Thyroid gland (tissue), 4 donors: Measurements from ENCODE around the gene CA7. TPM values are rescaled to one million over a fixed set of nuclear protein-coding genes. Genes with fewer than 3 reads are reported as not detected.
"Not testable (repeated sequence)": the region's sequence is repeated elsewhere in the genome, so short reads cannot be mapped to it uniquely, and the experiment has no call there.

ENCODE experiments used
- DNase-seq, 2 donors: peaks; one replicate each; pipeline ENCODE4 v3.0.0-alpha.2; 2019
- H3K27ac ChIP-seq, 3 donors: fragments of 200-600 bp; sonication (generic); 1 replicate in 2 of 3; 2 replicates in 1 of 3; pipeline ENCODE4 v1.5.1; 2016 to 2019; ENCODE audit warnings: mild to moderate bottlenecking in 1 of 3, moderate library complexity in 1 of 3
- H3K27me3 ChIP-seq: fragments of 200-600 bp; sonication (generic); one replicate; pipeline ENCODE4 v1.5.1; 2019
- H3K36me3 ChIP-seq, 2 donors: fragments of 200-600 bp; sonication (generic); one replicate each; pipeline ENCODE4 v1.5.1; 2016 to 2019
- H3K4me1 ChIP-seq, 2 donors: fragments of 200-600 bp; sonication (generic); one replicate each; pipeline ENCODE4 v1.5.1; 2017 to 2019
- H3K4me3 ChIP-seq, 3 donors: fragments of 200-600 bp; sonication (generic); replicated peaks in 1 of 3; 1 replicate in 2 of 3; 2 replicates in 1 of 3; pipeline ENCODE4 v1.5.1; 2016; ENCODE audit warnings: mild to moderate bottlenecking in 1 of 3
- H3K9me3 ChIP-seq: fragments of 200-600 bp; sonication (generic); one replicate; pipeline ENCODE4 v1.5.1; 2017
- CTCF ChIP-seq, 6 experiments: fragments of 200-600 bp in 3 of 6; fragments of 450-650 bp in 3 of 6; sonication (generic) in 3 of 6; IDR thresholded peaks; one replicate each; pipeline ENCODE4 v1.5.1; 2016 to 2019; ENCODE audit warnings: antibody characterized with exemption in 6 of 6, mild to moderate bottlenecking in 2 of 6, inconsistent platforms in 1 of 6, moderate library complexity in 1 of 6
- POLR2A ChIP-seq, 2 donors: fragments of 450-650 bp; IDR thresholded peaks; one replicate each; pipeline ENCODE4 v1.6.1; 2017; ENCODE audit warnings: antibody characterized with exemption in 2 of 2, mild to moderate bottlenecking in 2 of 2, moderate library complexity in 1 of 2
- WGBS, 2 donors: methylation state at CpG; one replicate each; pipeline ENCODE4 v1.1.5; 2017; 5-methylcytosine and 5-hydroxymethylcytosine counted together
- intact Hi-C: fragments of 100-400 bp; cut with DNase I; formaldehyde crosslinking; loops from one replicate; pipeline ENCODE4 v1.15.1; 2023
- total RNA-seq, 4 donors: library from RNA; depleted of rRNA; stranded (reverse); fragments of >200 nt; gene quantifications; one replicate each; pipeline ENCODE4 v1.2.3, GENCODE V29; 2016

CA7 gene
- total RNA-seq, 4 donors from 2014 or later: 0.46 TPM; not detected in 3

GRCh38 chr16:66858740-66859396 lies 14.7 kb downstream of the CA7 start:
- 22 to 29% methylated on average over 4 of the region's 4 CpGs for WGBS, 2 donors
- Histone ChIP-seq H3K36me3 (no peaks in the 10 kb centered on the region), H3K4me1 (peaks cover 13 to 16% of the 10 kb centered on the region in 2 donors), H3K27ac (peak overlapping the region in 2 of 3 donors; percentile 30 to 51), H3K27me3 (no peaks in the 10 kb centered on the region), H3K9me3 (no peaks in the 10 kb centered on the region), H3K4me3 (no peak overlapping the region)
- TF ChIP-seq POLR2A (IDR thresholded peaks at IDR 0.05): no peak
- no peak for TF ChIP-seq CTCF (IDR thresholded peaks at IDR 0.05)
- intact Hi-C loops: no loop called here
- DNase-seq: peak; percentile 96

GRCh38 chr16:66859397-66860068 lies 15.3 kb downstream of the CA7 start:
- intact Hi-C loops: loop anchor here (10.0 kb wide), 2 partner anchors 125 to 445 kb away; no protein-coding TSS in a partner anchor
- WGBS, 2 donors: 52 to 67% methylated on average over 3 of the region's 3 CpGs
- Histone ChIP-seq H3K9me3 (no peaks in the 10 kb centered on the region), H3K4me3 (no peak overlapping the region), H3K36me3 (no peaks in the 10 kb centered on the region), H3K27me3 (no peaks in the 10 kb centered on the region), H3K4me1 (peaks cover 13 to 16% of the 10 kb centered on the region in 2 donors), H3K27ac (peak overlapping the region in 2 of 3 donors; percentile 30 to 51)
- DNase-seq: no peak
- TF ChIP-seq CTCF (IDR thresholded peaks at IDR 0.05): no peak
- no peak for TF ChIP-seq POLR2A (IDR thresholded peaks at IDR 0.05)

- H3K36me3 ChIP-seq: no peaks in the 10 kb centered on the region
- intact Hi-C loops: loop anchor here (10.0 kb wide), 2 partner anchors 127 to 447 kb away; no protein-coding TSS in a partner anchor
Measured at GRCh38 chr16:66862023-66862520, 17.9 kb downstream of the CA7 start.

GRCh38 chr16:66863707-66864106 lies 19.5 kb downstream of the CA7 start:
- Histone ChIP-seq H3K27me3 (no peaks in the 10 kb centered on the region), H3K36me3 (no peaks in the 10 kb centered on the region), H3K27ac (no peak overlapping the region), H3K9me3 (no peaks in the 10 kb centered on the region), H3K4me3 (no peak overlapping the region), H3K4me1 (peaks cover 13 to 18% of the 10 kb centered on the region in 2 donors)
- TF ChIP-seq CTCF (IDR thresholded peaks at IDR 0.05): no peak
- no peak for TF ChIP-seq POLR2A (IDR thresholded peaks at IDR 0.05)
- intact Hi-C loops: loop anchor here (10.0 kb wide), 2 partner anchors 129 to 449 kb away; no protein-coding TSS in a partner anchor
- no peak for DNase-seq

More at GRCh38 chr16:66862023-66862520, 17.9 kb downstream of the CA7 start:
- whole genome bisulfite sequencing, 2 donors: 88 to 97% methylated on average over 8 of the region's 8 CpGs
- TF ChIP-seq CTCF (IDR thresholded peaks at IDR 0.05) (no peak), POLR2A (IDR thresholded peaks at IDR 0.05) (no peak)
- H3K9me3 ChIP-seq: no peaks in the 10 kb centered on the region
- peaks cover 13 to 20% of the 10 kb centered on the region in 2 donors for H3K4me1 ChIP-seq
- H3K4me3 ChIP-seq: no peak overlapping the region
- no peak for DNase-seq
- no peaks in the 10 kb centered on the region for H3K27me3 ChIP-seq
- no peak overlapping the region for H3K27ac ChIP-seq

GRCh38 chr16:66869424-66869823 lies 25.2 kb downstream of the CA7 start:
- Histone ChIP-seq H3K27ac (no peak overlapping the region), H3K27me3 (no peaks in the 10 kb centered on the region), H3K36me3 (no peaks in the 10 kb centered on the region), H3K4me3 (no peak overlapping the region), H3K4me1 (peaks cover 13 to 21% of the 10 kb centered on the region in 2 donors), H3K9me3 (no peaks in the 10 kb centered on the region)
- intact Hi-C loops: loop anchor here (5.0 to 10.0 kb wide), 4 partner anchors 37 to 455 kb away; partner anchors contain the start of gene NAE1
- WGBS, 2 donors: 78 to 90% methylated on average over 1 of the region's 1 CpG
- no peak for DNase-seq
- TF ChIP-seq POLR2A (IDR thresholded peaks at IDR 0.05) (no peak), CTCF (IDR thresholded peaks at IDR 0.05) (no peak)

- H3K9me3 ChIP-seq, intact Hi-C loops, H3K4me3 ChIP-seq, H3K27me3 ChIP-seq, DNase-seq, H3K36me3 ChIP-seq, H3K27ac ChIP-seq: not testable (repeated sequence)
- WGBS, 2 donors: 96 to 100% methylated on average over 2 of the region's 2 CpGs
- peaks cover 19 to 23% of the 10 kb centered on the region in 2 donors for H3K4me1 ChIP-seq
Measured at GRCh38 chr16:66871363-66871762, 27.1 kb downstream of the CA7 start.
